ENCODE measurements around the gene LDLRAD3. TPM values are rescaled to one million over a fixed set of nuclear protein-coding genes. Genes with fewer than 3 reads are reported as not detected.

Gene LDLRAD3
- total and polyA plus RNA-seq, 7 donors: 5.9 to 20.7 (median 12.1) TPM

- 79 to 95% (median 91%) methylated on average over 3 of the region's 3 CpGs for WGBS, 3 donors
- Histone ChIP-seq H3K27ac (no peak overlapping the region), H3K36me3 (ENCODE audit: insufficient read depth in 1 of 2, low read depth in 1 of 2) (peaks cover 10 to 69% of the 10 kb centered on the region in 2 donors), H3K4me3 (no peak overlapping the region), H3K9me3 (no peaks in the 10 kb centered on the region), H3K4me1 (no peaks in the 10 kb centered on the region), H3K27me3 (ENCODE audit: insufficient read depth in 3 of 3, low read length in 2 of 3) (no peaks in the 10 kb centered on the region)
- DNase-seq (no peak), ATAC-seq (no peak)
- intact Hi-C loops (cut with DNase I): no loop called here
- TF ChIP-seq CTCF (IDR thresholded peaks at IDR 0.05): no peak
Measured at GRCh38 chr11:36273110-36273509, 329.2 kb downstream of the LDLRAD3 start.

- intact Hi-C loops (cut with DNase I): no loop called here
- peaks cover 12 to 80% of the 10 kb centered on the region in 2 donors for H3K36me3 ChIP-seq (ENCODE audit: insufficient read depth in 1 of 2, low read depth in 1 of 2)
- 40 to 71% (median 54%) methylated on average over 7 of the region's 7 CpGs for WGBS, 3 donors
- no peak overlapping the region for H3K4me3 ChIP-seq
- H3K4me1 ChIP-seq: no peaks in the 10 kb centered on the region
- no peaks in the 10 kb centered on the region for H3K27me3 ChIP-seq (ENCODE audit: insufficient read depth in 3 of 3, low read length in 2 of 3)
- ATAC-seq (no peak), DNase-seq (no peak)
- H3K9me3 ChIP-seq: no peaks in the 10 kb centered on the region
- no peak for TF ChIP-seq CTCF (IDR thresholded peaks at IDR 0.05)
- H3K27ac ChIP-seq: no peak overlapping the region
Measured at GRCh38 chr11:36274414-36274813, 330.6 kb downstream of the LDLRAD3 start.

- peak; percentile 42 to 70 (median 62) for ATAC-seq
- H3K27me3 ChIP-seq (ENCODE audit: insufficient read depth in 3 of 3, low read length in 2 of 3): no peaks in the 10 kb centered on the region
- intact Hi-C loops (cut with DNase I): no loop called here
- H3K27ac ChIP-seq: no peak overlapping the region
- DNase-seq: no peak
- H3K4me3 ChIP-seq: no peak overlapping the region
- H3K4me1 ChIP-seq: no peaks in the 10 kb centered on the region
- no peaks in the 10 kb centered on the region for H3K9me3 ChIP-seq
- no peak for TF ChIP-seq CTCF (IDR thresholded peaks at IDR 0.05)
- WGBS, 3 donors: 62 to 70% (median 69%) methylated on average over 13 of the region's 13 CpGs
- peaks cover 9 to 58% of the 10 kb centered on the region in 2 donors for H3K36me3 ChIP-seq (ENCODE audit: insufficient read depth in 1 of 2, low read depth in 1 of 2)
Measured at GRCh38 chr11:36278531-36279282, 334.8 kb downstream of the LDLRAD3 start.

GRCh38 chr11:36280531-36280930 lies 336.7 kb downstream of the LDLRAD3 start:
- H3K9me3 ChIP-seq: no peaks in the 10 kb centered on the region
- no peak for TF ChIP-seq CTCF (IDR thresholded peaks at IDR 0.05)
- H3K4me1 ChIP-seq: no peaks in the 10 kb centered on the region
- ATAC-seq (no peak), DNase-seq (no peak)
- H3K36me3 ChIP-seq (ENCODE audit: insufficient read depth in 1 of 2, low read depth in 1 of 2): peaks cover 5 to 41% of the 10 kb centered on the region in 2 donors
- H3K27ac ChIP-seq: no peak overlapping the region
- no peaks in the 10 kb centered on the region for H3K27me3 ChIP-seq (ENCODE audit: insufficient read depth in 3 of 3, low read length in 2 of 3)
- H3K4me3 ChIP-seq: no peak overlapping the region
- intact Hi-C loops (cut with DNase I): no loop called here
- 22 to 63% (median 32%) methylated on average over 1 of the region's 1 CpG for WGBS, 3 donors

Data from psoas muscle (tissue), 8 donors.